ENCODE results near the gene NEK9. TPM values are rescaled to one million over a fixed set of nuclear protein-coding genes. Genes with fewer than 3 reads are reported as not detected.

The NEK9 gene
- total RNA-seq, 1 donor from 2014 or later: 26.3 TPM

GRCh38 chr14:75041613-75042012 is 85.2 kb downstream of the NEK9 start:
- Histone ChIP-seq H3K36me3 (ENCODE audit: control insufficient read depth, insufficient read depth, low read length) (peaks cover 10% of the 10 kb centered on the region), H3K27me3 (ENCODE audit: control insufficient read depth, insufficient read depth, low read length) (no peaks in the 10 kb centered on the region), H3K4me3 (ENCODE audit: low read depth, low read length) (no peak overlapping the region)
- TF ChIP-seq CTCF (IDR thresholded peaks at IDR 0.05; ENCODE audit: insufficient read depth, low read length, severe bottlenecking): no peak
- DNase-seq (ENCODE audit: low read depth): no peak
- no peak for FAIRE-seq

GRCh38 chr14:75040959-75041358 is 85.9 kb downstream of the NEK9 start:
- no peaks in the 10 kb centered on the region for H3K27me3 ChIP-seq (ENCODE audit: control insufficient read depth, insufficient read depth, low read length)
- H3K36me3 ChIP-seq (ENCODE audit: control insufficient read depth, insufficient read depth, low read length): peaks cover 10% of the 10 kb centered on the region
- no peak overlapping the region for H3K4me3 ChIP-seq (ENCODE audit: low read depth, low read length)
- DNase-seq (ENCODE audit: low read depth) (no peak), FAIRE-seq (no peak)
- no peak for TF ChIP-seq CTCF (IDR thresholded peaks at IDR 0.05; ENCODE audit: insufficient read depth, low read length, severe bottlenecking)

- no peak for TF ChIP-seq CTCF (IDR thresholded peaks at IDR 0.05; ENCODE audit: insufficient read depth, low read length, severe bottlenecking)
- no peaks in the 10 kb centered on the region for H3K27me3 ChIP-seq (ENCODE audit: control insufficient read depth, insufficient read depth, low read length)
- H3K36me3 ChIP-seq (ENCODE audit: control insufficient read depth, insufficient read depth, low read length): peaks cover 12% of the 10 kb centered on the region
- DNase-seq (ENCODE audit: low read depth): no peak
- FAIRE-seq: no peak
- H3K4me3 ChIP-seq (ENCODE audit: low read depth, low read length): no peak overlapping the region
Observed at GRCh38 chr14:75040507-75040906, 86.3 kb downstream of the NEK9 start.

GRCh38 chr14:75032939-75033338 is 93.9 kb downstream of the NEK9 start:
- no peak for TF ChIP-seq CTCF (IDR thresholded peaks at IDR 0.05; ENCODE audit: insufficient read depth, low read length, severe bottlenecking)
- H3K4me3 ChIP-seq (ENCODE audit: low read depth, low read length): no peak overlapping the region
- FAIRE-seq (no peak), DNase-seq (ENCODE audit: low read depth) (no peak)
- H3K27me3 ChIP-seq (ENCODE audit: control insufficient read depth, insufficient read depth, low read length): no peaks in the 10 kb centered on the region
- peaks cover 6% of the 10 kb centered on the region for H3K36me3 ChIP-seq (ENCODE audit: control insufficient read depth, insufficient read depth, low read length)

GRCh38 chr14:75030147-75030546 is 96.7 kb downstream of the NEK9 start:
- Histone ChIP-seq H3K4me3 (ENCODE audit: low read depth, low read length) (no peak overlapping the region), H3K27me3 (ENCODE audit: control insufficient read depth, insufficient read depth, low read length) (no peaks in the 10 kb centered on the region), H3K36me3 (ENCODE audit: control insufficient read depth, insufficient read depth, low read length) (peaks cover 4% of the 10 kb centered on the region)
- FAIRE-seq (no peak), DNase-seq (ENCODE audit: low read depth) (no peak)
- no peak for TF ChIP-seq CTCF (IDR thresholded peaks at IDR 0.05; ENCODE audit: insufficient read depth, low read length, severe bottlenecking)

Other genes starting within 250 kb of the NEK9 start
- gene DLST, start 245.1 kb downstream of the NEK9 start, total RNA-seq: 48.2 and 58.5 TPM in 2 replicates
- gene RPS6KL1, start 203.8 kb downstream of the NEK9 start, total RNA-seq: 1.5 and 6.1 TPM in 2 replicates
- 52.1 and 56.6 TPM in 2 replicates for gene PGF, start 171.5 kb downstream of the NEK9 start, total RNA-seq
- 60.6 and 83.7 TPM in 2 replicates for gene EIF2B2, start 124.1 kb downstream of the NEK9 start, total RNA-seq
- 18.3 and 24.0 TPM in 2 replicates for gene MLH3, start 75.6 kb downstream of the NEK9 start, total RNA-seq
- gene ACYP1, start 63.0 kb downstream of the NEK9 start, total RNA-seq: 4.5 and 9.9 TPM in 2 replicates
- 0.53 and 0.90 TPM in 2 replicates for gene ZC2HC1C, start 57.4 kb downstream of the NEK9 start, total RNA-seq
- gene TMED10, start 49.6 kb upstream of the NEK9 start, total RNA-seq: 244 and 363 TPM in 2 replicates
- gene FOS, start 151.8 kb upstream of the NEK9 start, total RNA-seq: 131 and 143 TPM in 2 replicates